HPDE6-E6E7 (cell line): ENCODE results near the gene ZNF260.
A peak's percentile ranks its signal among the peaks of the same experiment; 100 is the strongest.
"Not testable (repeated sequence)": the region's sequence is repeated elsewhere in the genome, so short reads cannot be mapped to it uniquely, and the experiment has no call there.

Source experiments
- DNase-seq: peaks from one replicate; pipeline ENCODE4 v3.0.0; 2011; ENCODE audit warnings: missing footprints; ENCODE audit errors: extremely low spot score

Gene ZNF260

DNA sequence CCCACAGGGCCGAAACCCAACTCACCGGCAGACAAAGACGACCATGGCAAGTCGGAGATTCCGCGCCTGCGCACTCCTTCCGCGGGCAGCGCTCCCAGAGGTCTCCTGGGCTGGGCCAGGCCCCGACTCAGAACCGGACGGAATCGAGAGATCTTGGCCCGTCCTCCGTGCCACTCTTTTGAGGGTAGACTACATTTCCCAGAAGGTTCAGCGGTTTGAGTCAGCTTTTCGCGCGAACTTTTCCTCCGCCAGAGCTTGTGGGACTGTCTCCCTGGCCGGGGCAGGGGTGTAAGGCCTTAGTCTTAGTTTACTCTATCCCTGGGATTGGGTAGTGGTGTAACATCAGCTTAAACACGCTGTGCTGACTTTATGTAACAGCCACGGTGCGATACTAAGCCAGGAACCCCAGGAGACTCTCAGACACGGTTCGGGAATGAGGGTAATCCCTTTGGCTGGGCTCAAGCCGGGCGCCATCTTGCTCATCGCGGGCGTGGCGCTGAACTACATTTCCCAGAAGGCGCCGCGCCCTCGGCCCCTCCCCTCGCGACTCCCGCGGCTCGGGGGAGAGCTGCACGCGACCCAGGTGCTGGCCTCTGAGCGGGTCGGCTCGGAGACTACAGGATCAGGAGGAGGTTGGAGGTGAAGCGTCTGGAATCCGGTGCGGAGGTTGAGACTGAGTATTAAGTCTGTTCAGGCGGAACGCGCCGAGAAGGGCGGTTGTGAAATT lies at the start of gene ZNF260:
TSS of gene ZNF260 (minus strand) at position 78 of the 727 bp plus-strand sequence. CDS start 13,033 bp downstream, outside the sequence.
- DNase-seq, result peak; percentile 83

DNA sequence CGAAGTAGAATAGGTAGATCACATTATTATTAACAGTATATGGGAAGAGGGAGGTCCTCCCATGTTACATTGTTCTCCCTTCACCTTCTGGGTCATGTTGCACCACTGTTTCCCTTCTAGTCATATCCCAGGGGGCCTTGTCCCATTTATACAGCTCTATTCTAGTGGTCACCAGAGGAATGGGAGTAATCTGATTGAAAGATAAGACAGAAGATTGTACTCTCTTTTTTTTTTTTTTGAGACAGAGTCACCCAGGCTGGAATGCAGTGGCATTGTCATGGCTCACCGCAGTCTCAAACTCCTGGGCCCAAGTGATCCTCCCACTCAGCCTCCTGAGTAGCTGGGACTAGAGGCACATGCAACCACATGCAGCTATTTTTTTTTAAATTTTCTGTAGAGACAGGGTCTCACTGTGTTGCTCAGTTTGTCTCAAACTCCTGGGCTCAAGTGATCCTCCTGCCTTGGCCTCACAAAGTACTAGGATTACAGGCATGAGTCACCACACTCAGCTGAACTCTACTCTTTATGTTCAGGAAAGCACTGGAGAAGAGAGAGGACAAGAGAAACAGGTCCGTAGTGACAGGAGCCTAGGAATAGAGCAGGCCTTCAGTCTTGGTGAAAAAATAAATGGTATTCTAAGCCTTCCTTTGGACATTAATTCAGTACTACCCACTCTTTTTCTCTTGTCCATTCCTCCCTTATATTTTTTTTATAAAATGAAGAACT lies 49.4 kb upstream of the ZNF260 start:
- no peak for DNase-seq

DNA sequence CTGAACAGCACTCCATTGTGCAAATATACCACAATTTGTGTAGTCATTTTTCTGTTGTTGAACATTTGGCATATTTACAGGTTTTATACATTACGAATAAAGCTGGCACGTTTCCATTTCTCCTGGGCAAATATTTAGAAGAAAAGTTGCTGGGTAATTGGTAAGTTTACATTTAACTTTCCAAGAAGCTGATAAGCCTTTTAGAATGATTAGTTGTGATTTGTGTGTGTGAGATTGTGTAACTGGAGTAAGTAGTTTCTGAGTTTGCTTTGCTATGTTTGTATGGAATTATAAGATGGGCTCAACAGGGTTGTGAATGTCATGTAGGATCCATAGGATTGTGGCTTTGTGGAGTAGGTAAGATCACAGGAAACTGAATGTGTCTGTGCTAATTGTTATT lies 46.7 kb upstream of the ZNF260 start:
- DNase-seq, result no peak

DNA sequence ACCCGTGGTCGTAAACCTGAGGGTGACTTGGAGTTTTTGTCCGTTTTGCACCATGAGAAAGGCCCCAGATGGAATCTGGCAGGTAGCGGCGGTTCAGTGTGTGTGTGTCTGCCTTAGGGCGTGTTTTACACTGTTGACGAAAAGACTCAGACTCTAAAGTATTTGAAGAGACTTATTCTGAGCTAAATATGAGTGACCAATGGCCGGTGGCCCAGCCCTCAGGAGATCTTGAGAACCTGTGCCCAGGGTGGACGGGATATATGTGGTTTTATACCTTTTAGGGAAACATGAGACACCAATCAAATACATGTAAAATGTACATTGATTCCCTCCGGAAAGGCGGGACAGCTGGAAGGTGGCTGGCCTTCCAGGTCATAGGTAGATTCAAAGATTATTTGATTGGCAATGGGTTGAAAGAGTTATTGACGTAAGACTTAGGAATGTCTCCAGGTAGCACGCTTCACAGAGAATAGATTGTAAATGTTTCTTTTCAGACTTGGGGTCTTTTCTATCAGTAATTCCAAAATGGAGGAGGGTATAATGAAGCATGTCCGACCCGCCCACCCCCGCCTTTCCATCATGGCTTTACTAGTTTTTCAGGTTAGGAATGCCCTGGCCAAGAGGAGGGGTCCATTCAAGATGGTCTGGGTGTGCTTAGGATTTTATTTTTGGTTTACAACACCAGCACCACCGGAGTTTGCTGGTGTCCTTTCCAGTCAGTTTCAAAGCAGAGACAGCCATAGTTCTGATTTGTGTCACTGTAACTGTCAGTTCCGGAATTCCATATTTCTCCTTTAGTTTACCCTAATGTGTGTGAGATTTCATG lies 46.0 kb upstream of the ZNF260 start:
- DNase-seq, result peak; percentile 23

DNA sequence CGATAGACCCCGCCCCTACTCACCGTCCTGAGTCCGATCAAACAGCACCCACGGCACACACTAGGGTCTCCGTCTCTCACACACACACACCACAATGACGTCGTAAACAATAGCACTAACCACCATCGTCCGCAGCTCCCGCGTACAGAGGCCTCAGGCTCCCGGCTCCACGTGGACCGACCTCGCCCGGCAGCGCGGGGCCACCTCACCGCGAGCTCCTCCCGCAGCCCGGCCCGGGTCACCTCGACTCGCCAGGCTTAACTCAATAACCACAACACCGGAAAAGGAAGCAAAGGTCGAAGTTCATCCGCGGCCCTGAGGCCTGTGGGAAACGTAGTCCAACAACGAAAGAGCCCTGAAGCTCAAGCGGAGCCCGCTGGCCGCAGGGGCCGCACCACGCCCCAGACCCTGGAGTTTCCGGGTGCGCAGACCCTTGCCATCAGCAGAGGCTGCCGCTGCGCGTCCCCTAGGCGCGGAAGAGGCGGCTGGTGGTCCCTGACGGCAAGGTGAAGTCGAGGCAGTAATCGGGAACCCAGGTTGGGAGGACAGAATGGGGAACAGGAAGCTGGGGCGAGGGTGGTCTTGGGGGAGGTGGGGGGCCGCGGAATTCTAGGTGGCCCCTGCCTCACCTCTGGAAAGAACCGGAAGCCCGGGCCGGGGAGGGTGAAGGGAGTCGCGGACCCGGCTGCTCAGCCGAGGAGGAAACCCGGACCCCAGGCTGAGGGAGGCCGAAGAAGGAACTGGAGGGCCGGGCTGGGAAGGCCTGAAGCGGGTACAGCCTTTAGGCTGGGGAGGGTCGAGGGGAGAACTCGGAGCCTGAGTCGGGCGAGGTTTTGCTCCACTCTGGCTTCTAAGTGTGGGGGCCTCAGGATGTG lies 45.2 kb upstream of the ZNF260 start, which contains the start of gene ZNF529:
TSS of gene ZNF529 (minus strand) at position 273 of the 875 bp plus-strand sequence. CDS start 946 bp downstream, outside the sequence.
- DNase-seq, result peak; percentile 90

DNA sequence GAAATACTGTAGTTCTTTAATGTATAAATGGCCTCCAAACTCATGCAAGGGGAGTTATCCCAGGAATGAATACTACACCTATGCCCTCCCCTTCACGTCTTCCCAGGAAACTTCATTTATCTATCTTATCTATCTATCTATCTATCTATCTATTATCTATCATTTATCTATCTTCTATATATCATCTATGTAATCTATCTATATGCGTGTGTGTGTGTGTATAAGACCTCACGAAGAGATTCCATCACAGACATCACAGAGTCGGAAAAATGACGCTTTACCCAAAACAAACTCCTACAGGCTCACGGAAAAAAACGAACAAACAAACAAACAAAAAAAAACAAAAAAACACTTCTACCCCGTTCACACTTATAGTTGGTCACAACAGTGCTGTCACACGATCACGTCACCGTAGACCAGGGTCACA lies 44.5 kb upstream of the ZNF260 start:
- no peak for DNase-seq

DNA sequence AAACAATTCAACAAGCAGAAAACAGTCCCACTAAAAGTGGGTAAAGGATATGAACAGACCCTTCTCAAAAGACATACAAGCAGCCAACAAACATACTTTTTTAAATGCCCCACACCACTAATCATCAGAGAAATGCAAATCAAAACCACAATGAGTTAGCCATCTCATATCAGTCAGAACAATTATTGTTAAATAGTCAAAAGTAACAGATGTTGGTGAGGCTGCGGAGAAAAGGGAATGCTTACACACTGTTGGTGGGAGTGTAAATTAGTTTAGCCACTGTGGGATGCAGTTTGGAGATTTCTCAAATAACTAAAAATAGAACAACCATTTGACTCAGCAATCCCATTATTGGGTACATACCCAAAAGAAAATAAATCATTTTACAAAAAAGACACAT lies 36.3 kb upstream of the ZNF260 start:
- DNase-seq, result no peak

DNA sequence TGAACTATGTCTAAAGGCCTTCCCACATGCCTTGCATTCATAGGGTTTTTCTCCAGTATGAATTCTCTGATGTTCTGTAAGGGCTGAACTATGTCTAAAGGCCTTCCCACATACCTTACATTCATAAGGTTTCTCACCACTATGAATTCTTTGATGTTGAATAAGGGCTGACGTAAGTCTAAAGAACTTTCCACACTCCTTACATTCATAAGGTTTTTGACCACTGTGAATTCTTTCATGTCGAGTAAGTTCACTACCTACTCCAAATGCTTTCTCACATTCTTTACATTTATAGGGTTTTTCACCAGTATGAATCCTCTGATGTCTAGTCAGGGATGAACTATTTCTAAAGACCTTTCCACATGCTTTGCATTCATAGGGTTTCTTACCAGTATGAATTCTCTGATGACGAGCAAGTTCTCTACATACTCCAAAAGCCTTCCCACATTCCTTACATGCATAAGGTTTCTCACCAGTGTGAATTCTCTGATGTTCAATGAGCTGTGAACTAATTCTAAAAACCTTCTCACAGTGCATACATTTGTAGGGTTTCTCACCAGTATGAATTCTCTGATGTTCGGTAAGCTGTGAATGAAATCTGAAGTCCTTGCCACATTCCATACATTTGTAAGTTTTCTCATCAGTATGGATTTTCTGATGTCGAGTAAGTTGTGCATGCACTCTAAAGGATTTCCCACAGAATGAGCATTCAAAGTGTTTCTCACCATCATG lies 19.1 kb upstream of the ZNF260 start:
- DNase-seq, result no peak

DNA sequence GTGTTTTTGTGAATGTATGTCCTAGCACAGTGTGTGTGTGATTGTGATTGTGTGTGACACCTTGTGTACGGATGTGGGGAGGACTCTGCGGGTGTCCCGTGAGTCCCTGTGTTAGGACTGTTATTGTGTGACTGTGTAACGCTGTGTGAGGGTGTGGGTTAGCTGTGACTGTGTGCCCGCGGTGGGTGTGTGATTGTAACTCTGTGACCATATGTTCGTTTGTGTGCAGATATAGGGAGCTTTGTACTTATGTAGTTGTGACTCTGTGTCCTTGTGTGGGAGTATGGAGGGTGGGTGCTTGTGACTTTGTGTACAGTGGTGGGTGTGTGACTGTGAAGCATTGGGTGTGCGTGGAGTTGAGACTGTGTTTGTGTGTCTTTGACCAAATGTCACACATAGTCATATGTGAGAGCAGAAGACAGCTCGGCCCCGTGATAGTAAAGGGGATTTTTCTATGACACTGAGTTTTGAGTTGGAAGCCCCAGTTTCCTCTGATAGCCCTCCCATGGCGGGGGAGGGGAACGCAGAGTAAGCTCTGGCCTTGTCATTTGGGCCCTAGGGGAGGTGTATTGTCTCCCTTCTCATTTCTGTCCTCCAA lies 949 bp upstream of the ZNF260 start:
- peak; percentile 12 for DNase-seq

DNA sequence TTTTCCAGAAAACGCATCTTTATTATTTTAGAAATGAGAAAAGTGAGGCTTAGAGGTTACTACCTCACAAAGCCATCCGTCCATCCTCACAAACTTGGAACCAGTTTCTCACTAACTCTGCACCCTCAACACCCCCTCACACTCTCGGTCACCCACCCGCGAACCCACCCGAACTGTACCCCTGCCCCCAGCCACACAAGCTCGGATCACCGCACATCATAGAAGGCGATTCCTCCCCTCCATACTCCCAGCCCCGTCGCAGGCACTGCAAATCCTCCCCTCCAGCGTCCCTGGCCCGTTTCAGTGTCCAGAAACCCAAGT lies 238 bp downstream of the ZNF260 start:
- no peak for DNase-seq

DNA sequence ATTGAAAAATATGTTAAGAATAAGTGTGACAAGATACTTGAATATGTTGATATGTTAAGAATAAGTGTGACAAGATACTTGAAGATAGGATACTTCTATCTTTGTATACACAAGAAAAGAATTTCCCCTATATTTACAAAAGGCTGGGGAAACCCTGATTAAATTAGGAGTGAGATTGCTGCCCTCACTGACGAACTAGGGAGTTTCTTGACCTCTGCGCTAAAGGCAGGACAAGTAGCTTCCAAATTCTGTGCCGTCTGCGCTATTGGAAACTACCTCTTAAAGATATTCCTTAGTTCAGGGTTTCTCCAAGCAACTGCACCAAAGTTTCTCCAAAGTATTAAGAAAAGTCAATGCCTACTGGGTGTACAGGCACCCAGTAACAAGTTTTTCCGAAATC lies 730 bp downstream of the ZNF260 start:
- no peak for DNase-seq

DNA sequence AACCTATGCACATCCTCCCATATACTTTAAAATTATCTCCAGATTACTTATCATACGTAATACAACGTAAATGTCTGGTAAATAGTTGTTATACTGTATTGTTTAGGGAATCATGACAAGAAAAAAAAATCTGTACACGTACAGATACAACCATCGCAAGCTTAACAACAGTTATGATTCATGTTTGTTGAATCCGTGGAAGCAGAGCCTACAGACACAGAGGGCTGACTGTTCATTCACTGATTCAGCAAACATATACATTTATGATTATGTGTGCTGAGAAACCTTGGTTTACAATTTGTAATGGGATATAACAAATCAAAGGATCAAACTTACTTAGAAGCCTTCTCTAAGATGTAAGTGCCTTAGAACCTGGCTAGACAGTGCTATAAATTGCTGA lies 1.5 kb downstream of the ZNF260 start:
- no peak for DNase-seq

DNA sequence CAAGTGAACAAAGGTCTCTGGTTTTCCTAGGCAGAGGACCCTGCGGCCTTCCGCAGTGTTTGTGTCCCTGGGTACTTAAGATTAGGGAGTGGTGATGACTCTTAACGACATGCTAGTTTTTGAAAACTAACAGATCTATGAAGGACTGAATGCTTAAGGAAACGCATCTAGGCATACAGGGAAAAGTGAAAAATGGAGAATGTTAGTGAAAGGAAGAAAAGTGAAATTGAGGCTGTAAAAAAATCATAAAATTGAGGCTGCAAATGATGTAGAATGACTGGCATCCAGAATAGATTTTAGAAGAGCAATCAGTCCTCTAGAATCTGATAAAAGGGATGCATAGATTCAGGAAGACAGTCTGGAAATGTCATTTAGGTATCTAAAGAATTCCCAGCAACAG lies 3.5 kb downstream of the ZNF260 start:
- DNase-seq, result no peak

DNA sequence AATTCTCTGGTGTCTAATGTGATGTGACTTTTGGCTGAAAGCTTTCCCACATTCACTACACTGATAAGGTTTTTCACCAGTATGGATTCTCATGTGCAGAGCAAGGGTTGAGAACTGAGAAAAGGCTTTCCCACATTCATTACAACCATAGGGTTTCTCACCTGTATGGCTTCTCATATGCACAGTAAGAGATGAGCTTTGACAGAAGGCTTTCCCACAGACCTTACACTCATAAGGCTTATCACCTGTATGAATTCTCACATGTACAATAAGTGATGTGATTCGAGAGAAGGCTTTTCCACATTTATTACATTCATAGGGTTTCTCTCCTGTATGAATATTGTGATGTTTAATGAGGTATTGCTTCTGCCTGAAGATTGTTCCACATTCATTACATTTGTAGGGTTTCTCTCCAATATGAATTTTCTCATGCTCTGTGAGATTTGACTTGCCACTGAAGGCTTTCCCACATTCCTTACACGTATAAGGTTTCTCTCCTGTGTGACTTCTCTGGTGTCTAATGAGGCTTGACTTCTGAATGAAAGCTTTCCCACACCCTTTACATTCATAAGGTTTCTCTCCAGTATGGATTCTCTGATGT lies 14.0 kb downstream of the ZNF260 start:
- DNase-seq, result no peak

DNA sequence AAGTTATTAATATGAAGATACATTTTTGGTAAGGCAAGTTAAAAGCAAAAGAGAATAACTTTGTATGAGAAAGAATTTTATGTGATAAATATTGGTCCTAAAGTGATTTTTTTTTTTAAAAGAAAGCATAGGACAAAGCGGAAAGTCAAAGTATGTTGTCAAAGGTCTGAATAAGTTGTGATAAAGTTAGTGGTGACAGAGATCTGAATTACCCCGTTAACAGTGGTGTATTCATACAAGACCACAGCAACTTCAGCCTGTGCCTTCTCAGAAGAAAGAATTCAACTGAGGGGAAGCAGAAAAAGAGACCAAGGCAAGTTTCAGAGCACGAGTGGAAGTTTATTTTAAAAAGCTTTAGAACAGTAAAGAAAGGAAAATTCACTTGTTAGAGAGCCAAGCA lies 19.7 kb downstream of the ZNF260 start:
- no peak for DNase-seq

DNA sequence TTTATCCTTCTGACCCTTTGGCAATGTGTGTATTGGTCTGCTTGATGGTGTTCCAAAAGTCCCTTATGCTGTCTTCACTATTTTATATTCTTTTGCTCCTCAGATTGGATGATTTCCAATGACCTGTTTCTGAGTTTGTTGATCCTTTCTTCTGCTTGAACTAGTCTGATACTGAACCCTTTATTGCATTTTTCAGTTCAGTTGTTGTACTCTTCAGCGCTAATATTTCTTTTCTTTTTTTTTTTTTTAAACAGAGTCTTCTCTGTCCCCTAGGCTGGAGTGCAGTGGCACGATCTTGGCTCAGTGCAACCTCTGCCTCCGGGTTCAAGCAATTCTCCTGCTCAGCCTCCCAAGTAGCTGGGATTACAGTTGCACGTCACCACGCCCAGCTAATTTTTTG lies 26.1 kb downstream of the ZNF260 start:
- DNase-seq, result no peak

DNA sequence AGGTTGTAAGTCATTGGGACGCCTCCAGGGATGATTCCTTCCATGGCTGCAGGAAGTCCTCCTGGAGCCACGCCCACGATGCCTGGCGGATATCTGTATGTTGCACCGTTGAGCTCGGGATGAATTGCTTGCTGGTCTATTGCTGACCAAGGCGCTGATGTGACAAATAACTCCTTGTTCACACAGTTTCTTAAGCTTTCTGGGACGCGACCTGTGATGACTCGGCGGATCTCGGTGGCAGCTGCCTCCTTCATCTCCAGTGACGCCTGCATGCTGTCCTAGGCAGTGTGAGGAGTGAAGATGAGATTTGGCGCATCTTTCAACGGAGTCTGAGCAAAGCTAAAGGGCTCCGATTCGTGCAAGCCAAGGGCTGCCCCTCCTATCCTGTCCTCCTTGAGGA lies 31.1 kb downstream of the ZNF260 start:
- DNase-seq, result no peak

DNA sequence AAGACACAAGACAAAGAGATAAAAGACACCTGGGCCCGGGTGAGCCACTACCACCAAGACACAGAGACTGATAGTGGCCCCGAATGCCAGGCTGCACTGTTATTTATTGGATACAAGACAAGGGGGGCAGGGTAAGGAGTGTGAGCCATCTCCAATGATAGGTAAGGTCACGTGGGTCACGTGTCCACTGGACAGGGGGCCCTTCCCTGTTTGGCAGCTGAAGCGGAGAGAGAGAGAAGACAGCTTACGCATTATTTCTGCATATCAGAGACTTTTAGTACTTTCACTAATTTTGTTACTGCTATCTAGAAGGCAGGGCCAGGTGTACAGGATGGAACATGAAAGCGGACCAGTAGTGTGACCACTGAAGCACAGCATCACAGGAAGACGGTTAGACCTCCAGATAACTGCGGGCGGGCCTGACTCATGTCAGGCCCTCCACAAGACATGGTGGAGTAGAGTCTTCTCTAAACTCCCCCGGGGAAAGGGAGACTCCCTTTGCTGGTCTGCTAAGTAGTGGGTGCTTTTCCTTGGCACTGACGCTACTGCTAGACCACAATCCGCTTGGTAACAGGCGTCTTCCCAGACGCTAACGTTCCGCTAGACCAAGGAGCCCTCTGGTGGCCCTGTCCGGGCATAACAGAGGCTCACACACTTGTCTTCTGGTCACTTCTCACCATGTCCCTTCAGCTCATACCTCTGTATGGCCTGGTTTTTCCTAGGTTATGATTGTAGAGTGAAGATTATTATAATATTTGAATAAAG lies 35.2 kb downstream of the ZNF260 start:
- DNase-seq, result not testable (repeated sequence)

DNA sequence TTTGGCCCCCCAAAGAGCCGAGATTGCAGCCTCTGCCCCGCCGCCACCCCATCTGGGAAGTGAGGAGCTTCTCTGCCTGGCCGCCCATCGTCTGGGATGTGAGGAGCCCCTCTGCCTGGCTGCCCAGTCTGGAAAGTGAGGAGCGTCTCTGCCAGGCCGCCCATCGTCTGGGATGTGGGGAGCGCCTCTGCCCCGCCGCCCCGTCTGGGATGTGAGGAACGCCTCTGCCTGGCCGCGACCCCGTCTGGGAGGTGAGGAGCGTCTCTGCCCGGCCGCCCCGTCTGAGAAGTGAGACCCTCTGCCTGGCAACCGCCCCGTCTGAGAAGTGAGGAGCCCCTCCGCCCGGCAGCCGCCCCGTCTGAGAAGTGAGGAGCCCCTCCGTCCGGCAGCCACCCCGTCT lies 37.2 kb downstream of the ZNF260 start:
- DNase-seq, result not testable (repeated sequence)
